ENCODE results near the gene TMEM87B. TPM values are rescaled to one million over a fixed set of nuclear protein-coding genes. Genes with fewer than 3 reads are reported as not detected.

Gene TMEM87B
- total RNA-seq, 1 experiment from 2014 or later: 10.6 TPM

GRCh38 chr2:112160283-112161250 is 105.5 kb downstream of the TMEM87B start:
- DNase-seq (ENCODE audit: low spot score) (no peak), ATAC-seq (no peak)
- H3K27ac Mint-ChIP-seq: no peak overlapping the region
- H3K9me3 Mint-ChIP-seq: no peaks in the 10 kb centered on the region
- no peaks in the 10 kb centered on the region for H3K36me3 Mint-ChIP-seq
- H3K4me3 Mint-ChIP-seq: no peak overlapping the region
- no peaks in the 10 kb centered on the region for H3K4me1 Mint-ChIP-seq
- POLR2A ChIA-PET: no interaction called here
- no peaks in the 10 kb centered on the region for H3K27me3 Mint-ChIP-seq (ENCODE audit: low read depth)
- CTCF ChIA-PET: no interaction called here
- no peak for TF ChIP-seq ZNF317 (CRISPR knock-in tag; IDR thresholded peaks at IDR 0.05; ENCODE audit: borderline replicate concordance, low read depth)
- TF ChIP-seq ZBTB43 (CRISPR knock-in tag; IDR thresholded peaks at IDR 0.05): peak; percentile 58; the same call in 1 of the 2 replicates

DNA sequence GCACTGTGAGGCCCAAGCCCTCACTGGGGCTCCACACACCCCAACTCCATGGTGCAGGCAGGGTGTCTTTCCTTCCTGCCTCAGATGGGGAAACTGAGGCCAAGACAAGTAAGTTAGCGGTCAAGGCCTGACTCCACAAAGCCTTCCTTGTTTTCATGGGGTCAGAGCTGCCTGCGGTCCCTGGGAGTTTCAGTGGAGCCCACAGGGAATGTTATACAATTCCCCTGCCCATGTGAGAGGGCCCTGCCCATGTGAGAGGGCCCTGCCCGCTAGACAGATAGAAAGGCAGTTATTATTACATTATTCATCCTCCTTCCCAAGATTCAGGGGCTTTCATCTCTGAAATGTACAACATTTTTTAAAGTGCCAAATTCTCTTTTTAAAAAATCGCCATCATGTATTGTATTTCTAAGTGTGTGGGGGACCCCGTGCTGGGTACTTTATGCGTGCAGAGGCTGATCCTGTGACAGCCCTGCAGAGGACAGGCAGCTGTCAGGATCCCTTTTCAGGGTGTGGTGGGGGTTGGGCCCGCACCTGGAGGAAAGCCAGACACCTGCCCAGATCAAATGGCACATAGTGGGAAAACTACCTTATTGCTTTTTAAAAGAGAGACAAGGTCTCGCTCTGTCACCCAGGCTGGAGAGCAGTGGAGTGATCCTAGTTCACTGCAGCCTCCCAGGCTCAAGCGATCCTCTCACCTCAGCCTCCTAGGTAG is 106.5 kb downstream of the TMEM87B start:
- DNase-seq (ENCODE audit: low spot score) (no peak), ATAC-seq (no peak)
- no peak for TF ChIP-seq USF1 (CRISPR knock-in tag; IDR thresholded peaks at IDR 0.05)
- no peak for TF ChIP-seq TEAD4 (CRISPR knock-in tag; IDR thresholded peaks at IDR 0.05)
- no peak for TF ChIP-seq NR1H2 (CRISPR knock-in tag; IDR thresholded peaks at IDR 0.05)
- TF ChIP-seq E2F5 (CRISPR knock-in tag; IDR thresholded peaks at IDR 0.05): no peak
- no peak for TF ChIP-seq MYBL2 (CRISPR knock-in tag; IDR thresholded peaks at IDR 0.05)
- no peak for TF ChIP-seq USF2 (CRISPR knock-in tag; IDR thresholded peaks at IDR 0.05)
- no peak for TF ChIP-seq ZBTB43 (CRISPR knock-in tag; IDR thresholded peaks at IDR 0.05)
- Mint-ChIP-seq H3K4me3 (no peak overlapping the region), H3K27ac (no peak overlapping the region), H3K4me1 (no peaks in the 10 kb centered on the region), H3K9me3 (no peaks in the 10 kb centered on the region), H3K27me3 (ENCODE audit: low read depth) (no peaks in the 10 kb centered on the region), H3K36me3 (no peaks in the 10 kb centered on the region)
- POLR2A ChIA-PET: no interaction called here
- CTCF ChIA-PET: no interaction called here

GRCh38 chr2:112162341-112162740 is 107.3 kb downstream of the TMEM87B start:
- ATAC-seq (no peak), DNase-seq (ENCODE audit: low spot score) (no peak)
- POLR2A ChIA-PET: no interaction called here
- H3K4me1 Mint-ChIP-seq: no peaks in the 10 kb centered on the region
- no peak overlapping the region for H3K27ac Mint-ChIP-seq
- CTCF ChIA-PET: no interaction called here
- no peaks in the 10 kb centered on the region for H3K9me3 Mint-ChIP-seq
- H3K4me3 Mint-ChIP-seq: no peak overlapping the region
- no peaks in the 10 kb centered on the region for H3K36me3 Mint-ChIP-seq
- no peaks in the 10 kb centered on the region for H3K27me3 Mint-ChIP-seq (ENCODE audit: low read depth)
- TF ChIP-seq FOXJ3 (CRISPR knock-in tag; IDR thresholded peaks at IDR 0.05; ENCODE audit: borderline replicate concordance) (no peak), NFATC4 (CRISPR knock-in tag; IDR thresholded peaks at IDR 0.05) (no peak), NR1H2 (CRISPR knock-in tag; IDR thresholded peaks at IDR 0.05) (no peak), MAX (CRISPR knock-in tag; IDR thresholded peaks at IDR 0.05) (no peak), ESRRA (CRISPR knock-in tag; IDR thresholded peaks at IDR 0.05; ENCODE audit: borderline replicate concordance) (no peak), ZNF425 (CRISPR knock-in tag; conservative IDR thresholded peaks at IDR 0.05) (no peak)
- TF ChIP-seq, protein P1, sequence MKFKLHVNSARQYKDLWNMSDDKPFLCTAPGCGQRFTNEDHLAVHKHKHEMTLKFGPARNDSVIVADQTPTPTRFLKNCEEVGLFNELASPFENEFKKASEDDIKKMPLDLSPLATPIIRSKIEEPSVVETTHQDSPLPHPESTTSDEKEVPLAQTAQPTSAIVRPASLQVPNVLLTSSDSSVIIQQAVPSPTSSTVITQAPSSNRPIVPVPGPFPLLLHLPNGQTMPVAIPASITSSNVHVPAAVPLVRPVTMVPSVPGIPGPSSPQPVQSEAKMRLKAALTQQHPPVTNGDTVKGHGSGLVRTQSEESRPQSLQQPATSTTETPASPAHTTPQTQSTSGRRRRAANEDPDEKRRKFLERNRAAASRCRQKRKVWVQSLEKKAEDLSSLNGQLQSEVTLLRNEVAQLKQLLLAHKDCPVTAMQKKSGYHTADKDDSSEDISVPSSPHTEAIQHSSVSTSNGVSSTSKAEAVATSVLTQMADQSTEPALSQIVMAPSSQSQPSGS (CRISPR knock-in tag; IDR thresholded peaks at IDR 0.05; ENCODE audit: borderline replicate concordance, low read depth): no peak
- TF ChIP-seq, protein P2, sequence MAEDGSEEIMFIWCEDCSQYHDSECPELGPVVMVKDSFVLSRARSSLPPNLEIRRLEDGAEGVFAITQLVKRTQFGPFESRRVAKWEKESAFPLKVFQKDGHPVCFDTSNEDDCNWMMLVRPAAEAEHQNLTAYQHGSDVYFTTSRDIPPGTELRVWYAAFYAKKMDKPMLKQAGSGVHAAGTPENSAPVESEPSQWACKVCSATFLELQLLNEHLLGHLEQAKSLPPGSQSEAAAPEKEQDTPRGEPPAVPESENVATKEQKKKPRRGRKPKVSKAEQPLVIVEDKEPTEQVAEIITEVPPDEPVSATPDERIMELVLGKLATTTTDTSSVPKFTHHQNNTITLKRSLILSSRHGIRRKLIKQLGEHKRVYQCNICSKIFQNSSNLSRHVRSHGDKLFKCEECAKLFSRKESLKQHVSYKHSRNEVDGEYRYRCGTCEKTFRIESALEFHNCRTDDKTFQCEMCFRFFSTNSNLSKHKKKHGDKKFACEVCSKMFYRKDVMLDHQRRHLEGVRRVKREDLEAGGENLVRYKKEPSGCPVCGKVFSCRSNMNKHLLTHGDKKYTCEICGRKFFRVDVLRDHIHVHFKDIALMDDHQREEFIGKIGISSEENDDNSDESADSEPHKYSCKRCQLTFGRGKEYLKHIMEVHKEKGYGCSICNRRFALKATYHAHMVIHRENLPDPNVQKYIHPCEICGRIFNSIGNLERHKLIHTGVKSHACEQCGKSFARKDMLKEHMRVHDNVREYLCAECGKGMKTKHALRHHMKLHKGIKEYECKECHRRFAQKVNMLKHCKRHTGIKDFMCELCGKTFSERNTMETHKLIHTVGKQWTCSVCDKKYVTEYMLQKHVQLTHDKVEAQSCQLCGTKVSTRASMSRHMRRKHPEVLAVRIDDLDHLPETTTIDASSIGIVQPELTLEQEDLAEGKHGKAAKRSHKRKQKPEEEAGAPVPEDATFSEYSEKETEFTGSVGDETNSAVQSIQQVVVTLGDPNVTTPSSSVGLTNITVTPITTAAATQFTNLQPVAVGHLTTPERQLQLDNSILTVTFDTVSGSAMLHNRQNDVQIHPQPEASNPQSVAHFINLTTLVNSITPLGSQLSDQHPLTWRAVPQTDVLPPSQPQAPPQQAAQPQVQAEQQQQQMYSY (CRISPR knock-in tag; IDR thresholded peaks at IDR 0.05): no peak
